IMR-90 (cell line): ENCODE measurements around the gene DAPK1. TPM values are rescaled to one million over a fixed set of nuclear protein-coding genes. Genes with fewer than 3 reads are reported as not detected.

Experiments used
- ATAC-seq: fragments of 200-7000 bp; cut with Tn5 transposase; 2 replicates; pipeline ENCODE4 v1.9.1; 2020; ENCODE audit warnings: low read depth, mild to moderate bottlenecking, moderate library complexity
- BruUV-seq: library from RNA; stranded (reverse); fragments of 400-500 nt; replicated peaks from 2 replicates; lab custom pipeline; 2021; lab: Mats Ljungman, UMichigan
- CTCF ChIA-PET: fragments of 300-600 bp; formaldehyde crosslinking; extraction: SDS; loops from one replicate; lab custom pipeline; 2021; ENCODE audit warnings: antibody characterized with exemption; lab: Yijun Ruan, JAX
- POLR2A ChIA-PET: fragments of 300-600 bp; sonication (Branson Sonifier 250); formaldehyde crosslinking; loops from one replicate; lab custom pipeline; 2022; ENCODE audit warnings: antibody characterized with exemption; ENCODE audit not compliant: unreplicated experiment; lab: Charles Lee
- DNase-seq: peaks from one replicate; pipeline ENCODE4 v3.0.0; 2013
- H2AFZ ChIP-seq: replicated peaks from 2 replicates; pipeline ENCODE3; 2013; ENCODE audit warnings: low read length, mild to moderate bottlenecking; ENCODE audit not compliant: poor library complexity
- H2AK5ac ChIP-seq: 2 replicates; pipeline ENCODE4 v1.6.1; 2013; ENCODE audit warnings: low read depth, low read length, inconsistent platforms
- H2AK9ac ChIP-seq: replicated peaks from 2 replicates; pipeline ENCODE3; 2013; ENCODE audit warnings: mild to moderate bottlenecking, low read depth, low read length, moderate library complexity; ENCODE audit not compliant: poor library complexity
- H2BK120ac ChIP-seq: 2 replicates; pipeline ENCODE4 v1.6.1; 2013; ENCODE audit warnings: low read depth, low read length, inconsistent platforms
- H2BK15ac ChIP-seq: 3 replicates; pipeline ENCODE4 v1.6.1; 2013; ENCODE audit warnings: low read depth, low read length, inconsistent platforms
- H2BK20ac ChIP-seq: 2 replicates; pipeline ENCODE4 v1.6.1; 2013; ENCODE audit warnings: low read depth, mild to moderate bottlenecking, inconsistent platforms, low read length, moderate library complexity
- H2BK5ac ChIP-seq: 2 replicates; pipeline ENCODE4 v1.6.1; 2013; ENCODE audit warnings: mild to moderate bottlenecking, low read depth, low read length, inconsistent platforms; ENCODE audit not compliant: poor library complexity, severe bottlenecking
- H3K14ac ChIP-seq: replicated peaks from 2 replicates; pipeline ENCODE4 v1.6.1; 2013; ENCODE audit warnings: low read depth, low read length, inconsistent platforms
- H3K18ac ChIP-seq: 2 replicates; pipeline ENCODE4 v1.6.1; 2013; ENCODE audit warnings: low read depth, low read length, control low read depth
- H3K23ac ChIP-seq: 2 replicates; pipeline ENCODE4 v1.6.1; 2013; ENCODE audit warnings: low read depth, low read length, inconsistent platforms
- H3K27ac ChIP-seq: 2 replicates; pipeline ENCODE4 v1.5.1; 2013; ENCODE audit warnings: mild to moderate bottlenecking, control low read depth, low read length; ENCODE audit not compliant: insufficient read depth
- H3K27me3 ChIP-seq: 2 replicates; pipeline ENCODE4 v1.6.1; 2013; ENCODE audit warnings: low read length; ENCODE audit not compliant: control insufficient read depth, insufficient read depth
- H3K36me3 ChIP-seq: 2 replicates; pipeline ENCODE4 v1.6.1; 2013; ENCODE audit warnings: low read length, mixed read lengths; ENCODE audit not compliant: control insufficient read depth, insufficient read depth
- H3K4ac ChIP-seq: 2 replicates; pipeline ENCODE4 v1.6.1; 2013; ENCODE audit warnings: low read depth, low read length, inconsistent platforms
- H3K4me1 ChIP-seq: 2 replicates; pipeline ENCODE4 v1.6.1; 2013; ENCODE audit warnings: low read length, mixed read lengths; ENCODE audit not compliant: control insufficient read depth, insufficient read depth
- H3K4me2 ChIP-seq: 2 replicates; pipeline ENCODE4 v1.6.1; 2013; ENCODE audit warnings: low read depth, mild to moderate bottlenecking, control low read depth, low read length, moderate library complexity
- H3K4me3 ChIP-seq: 2 replicates; pipeline ENCODE4 v1.5.1; 2013; ENCODE audit warnings: low read depth, mild to moderate bottlenecking, control low read depth, low read length, moderate library complexity; ENCODE audit not compliant: insufficient read depth
- H3K56ac ChIP-seq: 2 replicates; pipeline ENCODE4 v1.6.1; 2013; ENCODE audit warnings: low read length, inconsistent platforms; ENCODE audit not compliant: insufficient read depth; ENCODE audit errors: extremely low read depth
- H3K79me1 ChIP-seq, 2 experiments: 2 replicates each; pipeline ENCODE4 v1.6.1; 2013; ENCODE audit warnings: low read length in 2 of 2, inconsistent platforms in 1 of 2, low read depth in 1 of 2
- H3K9ac ChIP-seq: 2 replicates; pipeline ENCODE4 v1.6.1; 2013; ENCODE audit warnings: low read depth, low read length, control low read depth
- H3K9me1 ChIP-seq: 2 replicates; pipeline ENCODE4 v1.6.1; 2013; ENCODE audit warnings: low read length, inconsistent platforms; ENCODE audit not compliant: insufficient read depth
- H3K9me3 ChIP-seq: 2 replicates; pipeline ENCODE4 v1.6.1; 2013; ENCODE audit warnings: low read length; ENCODE audit not compliant: control insufficient read depth, insufficient read depth
- H4K20me1 ChIP-seq: 2 replicates; pipeline ENCODE4 v1.6.1; 2013; ENCODE audit warnings: low read length, inconsistent platforms; ENCODE audit not compliant: insufficient read depth
- H4K5ac ChIP-seq: 2 replicates; pipeline ENCODE4 v1.6.1; 2013; ENCODE audit warnings: mild to moderate bottlenecking, low read depth, low read length, control low read depth
- H4K8ac ChIP-seq, 2 experiments: 2 replicates each; pipeline ENCODE4 v1.6.1; 2013; ENCODE audit warnings: low read depth in 2 of 2, low read length in 2 of 2, control low read depth in 1 of 2, inconsistent platforms in 1 of 2
- H4K91ac ChIP-seq: 2 replicates; pipeline ENCODE4 v1.6.1; 2013; ENCODE audit warnings: low read depth, low read length, inconsistent platforms; ENCODE audit not compliant: insufficient read depth
- CHD1 ChIP-seq: IDR thresholded peaks from 2 replicates; pipeline ENCODE4 v1.6.1; 2012; ENCODE audit warnings: low read depth, low read length, improper control_type of control experiment
- NFE2L2 ChIP-seq: fragments of 150-350 bp; IDR thresholded peaks from 2 replicates; pipeline ENCODE4 v1.6.1; 2016; ENCODE audit warnings: low read depth, mild to moderate bottlenecking, low read length
- USF2 ChIP-seq: fragments of 150-350 bp; IDR thresholded peaks from 2 replicates; pipeline ENCODE4 v1.6.1; 2017; ENCODE audit warnings: mild to moderate bottlenecking, antibody characterized with exemption, low read length, low read depth
- WGBS, 2 experiments: methylation state at CpG; one replicate each; pipeline versions ENCODE4 v1.1.5 to v1.1.7; 2013; ENCODE audit warnings: missing lambda C conversion rate in 2 of 2; ENCODE audit not compliant: insufficient read length in 1 of 2; ENCODE audit errors: extremely low coverage in 2 of 2; 5-methylcytosine and 5-hydroxymethylcytosine counted together
- dilution Hi-C: fragments of 300-500 bp; cut with HindIII; formaldehyde crosslinking; loops from one replicate; pipeline ENCODE4 v1.14.3; 2018; ENCODE audit warnings: low sequenced_read_pairs; ENCODE audit not compliant: unreplicated experiment
- in situ Hi-C: fragments of 300-500 bp; cut with MboI; formaldehyde crosslinking; loops from 3 replicates; pipeline ENCODE4 v1.14.3; 2019; ENCODE audit warnings: low sequenced_read_pairs, inconsistent platforms, mixed read lengths
- intact Hi-C: fragments of 100-400 bp; cut with micrococcal nuclease; formaldehyde crosslinking; loops from 2 replicates; pipeline ENCODE4 v1.10.0; 2022
- polyA plus RNA-seq, 3 experiments: library from polyadenylated mRNA; depleted of rRNA; stranded (reverse); fragments of >200 nt; gene quantifications; 2 replicates each; pipeline ENCODE4 v1.2.3, GENCODE V29; 2012; ENCODE audit warnings: low replicate concordance in 1 of 3
- total RNA-seq: library from RNA; depleted of rRNA; stranded (reverse); fragments of >200 nt; gene quantifications from 2 replicates; pipeline ENCODE4 v1.2.3, GENCODE V29; 2012

DAPK1 gene
- total and polyA plus RNA-seq, 2 of the 4 experiments (the other 2 are of a cell fraction), result under 0.01 to 0.03 TPM

GRCh38 chr9:87706066-87706739 lies 208.5 kb downstream of the DAPK1 start:
- intact Hi-C loops, result no loop called here
- H3K9ac ChIP-seq, result no peak overlapping the region
- no peak overlapping the region for H3K18ac ChIP-seq
- ATAC-seq, result no peak
- WGBS, 2 experiments, result 95% methylated on average over 11 of the region's 39 CpGs; no CpG with 5 or more reads in 1 of the 2 experiments
- H3K23ac ChIP-seq, result no peak overlapping the region
- dilution Hi-C loops, result no loop called here
- H3K9me1 ChIP-seq, result no peaks in the 10 kb centered on the region
- no peak overlapping the region for H3K4me2 ChIP-seq
- POLR2A ChIA-PET, result no interaction called here
- H3K9me3 ChIP-seq, result no peaks in the 10 kb centered on the region
- H2AFZ ChIP-seq, result peak overlapping the region; percentile 23
- H3K79me1 ChIP-seq, result no peaks in the 10 kb centered on the region
- peak overlapping the region; percentile 79 for H2AK9ac ChIP-seq
- H2AK5ac ChIP-seq, result no peak overlapping the region
- H2BK20ac ChIP-seq, result no peak overlapping the region
- H3K27ac ChIP-seq, result no peak overlapping the region
- H4K20me1 ChIP-seq, result no peaks in the 10 kb centered on the region
- H4K8ac ChIP-seq, result no peak overlapping the region
- TF ChIP-seq USF2, result no peak
- no peak for TF ChIP-seq NFE2L2
- TF ChIP-seq CHD1, result no peak
- no peak overlapping the region for H2BK15ac ChIP-seq
- no peak overlapping the region for H2BK120ac ChIP-seq
- no peak overlapping the region for H4K5ac ChIP-seq
- no TSS peak for BruUV-seq
- CTCF ChIA-PET, result no interaction called here
- H3K14ac ChIP-seq, result no peak overlapping the region
- no peaks in the 10 kb centered on the region for H3K36me3 ChIP-seq
- no peak overlapping the region for H4K91ac ChIP-seq
- in situ Hi-C loops, result loop anchor here (25.0 kb wide), 1 partner anchor 856 kb away; no protein-coding TSS in a partner anchor
- no peak overlapping the region for H3K4ac ChIP-seq
- H3K27me3 ChIP-seq, result no peaks in the 10 kb centered on the region
- no peak overlapping the region for H3K56ac ChIP-seq
- no peak overlapping the region for H3K4me3 ChIP-seq
- DNase-seq, result no peak
- H3K4me1 ChIP-seq, result no peaks in the 10 kb centered on the region; the same call in 1 of the 2 replicates
- no peak overlapping the region for H2BK5ac ChIP-seq
